ENCODE data around the gene DES. TPM values are rescaled to one million over a fixed set of nuclear protein-coding genes. Genes with fewer than 3 reads are reported as not detected.
"Not testable (repeated sequence)": the region's sequence is repeated elsewhere in the genome, so short reads cannot be mapped to it uniquely, and the experiment has no call there.

The DES gene
- total and polyA plus RNA-seq, 2 donors (not counting 3 experiments of a cell fraction or from before 2014, with no cell fraction given): not detected

GRCh38 chr2:219392754-219393153 lies 25.4 kb upstream of the DES start:
- dilution Hi-C loops (cut with MboI; ENCODE audit: extremely low pct_ligation_motif_present, low sequenced_read_pairs): no loop called here
- TF ChIP-seq GATA2 (IDR thresholded peaks at IDR 0.05; ENCODE audit: insufficient read depth, insufficient read length, low read depth, low read length) (no peak), EZH2 (IDR thresholded peaks at IDR 0.05; ENCODE audit: borderline replicate concordance, low read depth, low read length, severe bottlenecking) (no peak), CTCF (IDR thresholded peaks at IDR 0.05; ENCODE audit: extremely low read depth in 1 of 2, insufficient read depth in 1 of 2, low read depth in 1 of 2, low read length in 2 of 2) (no peak), JUN (IDR thresholded peaks at IDR 0.05; ENCODE audit: borderline replicate concordance, insufficient read depth, insufficient read length, low read depth) (no peak), MAX (IDR thresholded peaks at IDR 0.05; ENCODE audit: insufficient read depth, insufficient read length) (no peak), MYC (IDR thresholded peaks at IDR 0.05; ENCODE audit: low read depth, low read length) (no peak), FOS (IDR thresholded peaks at IDR 0.05; ENCODE audit: borderline replicate concordance, insufficient read depth, low read length) (no peak), POLR2A (IDR thresholded peaks at IDR 0.05; ENCODE audit: low read depth, low read length) (no peak), POLR2AphosphoS5 (IDR thresholded peaks at IDR 0.05; ENCODE audit: insufficient read depth, low read depth, low read length) (no peak)
- ChIA-PET POLR2A (no interaction called here), CTCF (interaction anchor here (0.9 to 6.4 kb wide), 4 partner anchors 10 to 363 kb away, joined by 3 to 50 read pairs (median 6); no protein-coding TSS in a partner anchor)
- BruUV-seq (replicated peaks): no TSS peak
- Histone ChIP-seq H3K4me2 (ENCODE audit: insufficient read depth, low read length) (no peak overlapping the region), H3K4me1 (ENCODE audit: control insufficient read depth, extremely low read depth, insufficient read depth, low read length) (peaks cover 4% of the 10 kb centered on the region), H3K27me3 (ENCODE audit: control insufficient read depth in 2 of 2, insufficient read depth in 2 of 2, low read length in 2 of 2) (peaks cover 2 to 4% of the 10 kb centered on the region in 2 experiments), H3K9me3 (replicated peaks; ENCODE audit: control insufficient read depth, insufficient read depth, low read length) (no peaks in the 10 kb centered on the region), H2AFZ (ENCODE audit: low read depth, low read length) (no peak overlapping the region), H3K79me2 (ENCODE audit: control insufficient read depth, insufficient read depth, low read length) (no peaks in the 10 kb centered on the region), H4K20me1 (replicated peaks; ENCODE audit: control insufficient read depth, extremely low read depth, insufficient read depth, low read length) (no peaks in the 10 kb centered on the region), H3K9ac (replicated peaks; ENCODE audit: extremely low read depth, insufficient read depth, low read length) (no peak overlapping the region), H3K9me1 (replicated peaks; ENCODE audit: control insufficient read depth, extremely low read depth, insufficient read depth, low read length) (no peaks in the 10 kb centered on the region), H3K36me3 (ENCODE audit: control insufficient read depth in 2 of 2, extremely low read depth in 1 of 2, insufficient read depth in 2 of 2, low read length in 2 of 2) (no peaks in the 10 kb centered on the region), H3K4me3 (replicated peaks in 1 of 3; ENCODE audit: insufficient read depth in 1 of 3, low read depth in 1 of 3, low read length in 3 of 3) (no peak overlapping the region), H3K27ac (ENCODE audit: insufficient read depth, low read depth, low read length) (no peak overlapping the region)
- FAIRE-seq (no peak), DNase-seq (ENCODE audit: low read depth, low spot score) (no peak)
- intact Hi-C loops (cut with micrococcal nuclease): no loop called here

GRCh38 chr2:219395056-219395455 lies 23.1 kb upstream of the DES start:
- H2AFZ ChIP-seq (ENCODE audit: low read depth, low read length); H4K20me1 ChIP-seq (replicated peaks; ENCODE audit: control insufficient read depth, extremely low read depth, insufficient read depth, low read length); POLR2A ChIA-PET; H3K36me3 ChIP-seq (ENCODE audit: control insufficient read depth in 2 of 2, extremely low read depth in 1 of 2, insufficient read depth in 2 of 2, low read length in 2 of 2); H3K4me1 ChIP-seq (ENCODE audit: control insufficient read depth, extremely low read depth, insufficient read depth, low read length); intact Hi-C loops (cut with micrococcal nuclease); H3K9ac ChIP-seq (replicated peaks; ENCODE audit: extremely low read depth, insufficient read depth, low read length); H3K27me3 ChIP-seq (ENCODE audit: control insufficient read depth in 2 of 2, insufficient read depth in 2 of 2, low read length in 2 of 2); H3K4me2 ChIP-seq (ENCODE audit: insufficient read depth, low read length); BruUV-seq (replicated peaks); dilution Hi-C loops (cut with MboI; ENCODE audit: extremely low pct_ligation_motif_present, low sequenced_read_pairs); FAIRE-seq; H3K4me3 ChIP-seq (replicated peaks in 1 of 3; ENCODE audit: insufficient read depth in 1 of 3, low read depth in 1 of 3, low read length in 3 of 3); H3K9me1 ChIP-seq (replicated peaks; ENCODE audit: control insufficient read depth, extremely low read depth, insufficient read depth, low read length); H3K27ac ChIP-seq (ENCODE audit: insufficient read depth, low read depth, low read length); H3K79me2 ChIP-seq (ENCODE audit: control insufficient read depth, insufficient read depth, low read length); DNase-seq (ENCODE audit: low read depth, low spot score); H3K9me3 ChIP-seq (replicated peaks; ENCODE audit: control insufficient read depth, insufficient read depth, low read length): not testable (repeated sequence)
- CTCF ChIA-PET: interaction anchor here (1.2 kb wide), 1 partner anchor 135 kb away, joined by 3 read pairs; no protein-coding TSS in a partner anchor
